Skeletal muscle cell (primary cell): Measurements from ENCODE around the gene CA10.

ENCODE experiments used
- DNase-seq: peaks from one replicate; pipeline ENCODE4 v3.0.0-alpha.2; 2010; ENCODE audit warnings: low read depth
- H3K4me3 ChIP-seq: 2 replicates; pipeline ENCODE4 v1.5.1; 2011; ENCODE audit warnings: low read depth, mild to moderate bottlenecking, control low read depth, low read length, moderate library complexity

Gene CA10

DNA sequence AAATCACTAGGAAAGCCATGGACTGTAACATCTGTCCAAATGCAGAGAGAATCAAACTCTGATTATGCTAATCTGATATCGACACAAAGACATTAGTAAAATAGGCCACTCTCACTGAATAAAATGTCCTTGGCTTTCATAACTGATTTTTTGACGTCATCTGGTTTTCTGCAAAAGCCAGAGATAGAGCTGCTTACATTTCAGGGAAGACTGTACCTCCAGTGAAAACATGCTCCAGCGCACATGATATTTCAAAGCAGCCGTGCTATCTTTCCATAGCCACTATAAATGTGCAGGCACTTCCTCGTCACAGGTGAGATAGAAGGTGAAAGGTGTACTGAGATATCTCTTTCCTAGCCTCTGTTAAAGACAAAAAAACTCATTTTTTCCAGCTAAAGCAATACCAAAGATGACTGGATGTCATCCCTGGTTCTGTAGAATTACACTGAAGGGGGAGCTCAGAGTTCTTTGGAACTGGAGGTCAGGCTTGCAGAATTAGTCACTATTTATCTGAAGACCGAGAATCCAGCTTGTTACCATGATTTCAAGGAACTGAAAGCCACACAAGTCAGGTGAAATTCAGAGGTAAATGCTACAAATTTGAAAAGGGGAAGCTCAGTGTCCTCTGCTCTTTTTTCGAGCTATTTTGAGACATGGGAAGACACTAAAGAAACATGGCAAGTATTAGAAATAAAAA lies 249.5 kb downstream of the CA10 start:
- H3K4me3 ChIP-seq = no peak overlapping the region
- no peak for DNase-seq

DNA sequence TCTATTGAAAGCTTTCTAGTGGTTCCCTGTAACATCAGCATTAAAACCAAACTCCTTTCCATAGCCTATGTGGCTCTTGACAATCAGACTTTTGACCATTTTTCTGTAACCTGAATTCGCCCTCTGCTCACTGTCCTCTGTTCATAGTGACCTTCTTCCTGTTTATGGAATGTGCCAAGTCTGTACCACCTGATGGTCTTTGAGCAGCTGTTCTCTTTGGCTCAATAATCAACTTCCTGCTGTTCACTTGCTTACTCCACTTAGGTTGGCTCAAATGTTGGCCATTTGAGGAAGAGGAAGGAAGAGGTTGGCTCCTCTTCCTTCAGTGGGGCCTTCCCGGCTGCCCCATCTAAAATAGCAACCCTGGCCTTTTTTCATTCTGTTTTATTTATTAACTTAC lies 251.5 kb downstream of the CA10 start:
- no peak overlapping the region for H3K4me3 ChIP-seq
- DNase-seq = no peak

DNA sequence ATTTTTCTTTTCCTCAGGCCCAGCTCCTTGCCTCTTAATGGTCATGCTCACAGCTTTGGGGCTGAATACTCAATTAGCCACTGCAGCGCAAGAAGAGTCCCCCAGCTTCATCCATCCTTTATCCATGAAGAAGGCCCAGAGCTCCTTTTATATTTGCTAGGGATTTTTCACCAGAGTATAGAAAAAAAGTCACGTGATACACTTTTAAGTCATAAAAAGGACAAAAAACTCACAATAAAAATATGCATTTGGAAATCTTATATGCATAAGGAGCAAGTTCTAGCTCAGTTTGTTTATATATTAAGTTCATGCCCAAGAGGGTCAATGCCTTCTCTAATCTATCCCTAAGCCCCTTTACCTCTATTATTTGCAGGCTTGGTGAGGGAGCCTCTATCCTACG lies 254.1 kb downstream of the CA10 start:
- no peak overlapping the region for H3K4me3 ChIP-seq
- DNase-seq = no peak

DNA sequence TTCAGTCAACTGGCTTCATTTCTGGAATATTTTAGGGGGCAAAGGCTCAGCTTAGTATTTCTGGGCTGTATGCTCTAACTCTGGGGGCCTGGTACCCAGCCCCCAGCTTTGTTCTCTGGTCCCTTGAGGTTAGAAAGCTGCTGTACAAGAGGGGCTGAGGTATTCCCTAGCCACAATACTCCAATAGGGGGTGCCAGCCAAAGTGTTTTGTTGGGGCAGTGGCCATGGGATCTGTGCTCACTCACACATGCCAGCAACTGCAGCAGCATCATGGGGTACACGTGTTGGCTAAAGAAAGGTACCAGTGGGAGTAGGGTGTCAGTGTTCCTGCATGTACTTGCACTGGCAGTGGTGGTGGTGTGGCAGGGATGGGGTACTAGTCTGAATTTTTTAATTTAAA lies 257.3 kb downstream of the CA10 start:
- no peak overlapping the region for H3K4me3 ChIP-seq
- DNase-seq = no peak

DNA sequence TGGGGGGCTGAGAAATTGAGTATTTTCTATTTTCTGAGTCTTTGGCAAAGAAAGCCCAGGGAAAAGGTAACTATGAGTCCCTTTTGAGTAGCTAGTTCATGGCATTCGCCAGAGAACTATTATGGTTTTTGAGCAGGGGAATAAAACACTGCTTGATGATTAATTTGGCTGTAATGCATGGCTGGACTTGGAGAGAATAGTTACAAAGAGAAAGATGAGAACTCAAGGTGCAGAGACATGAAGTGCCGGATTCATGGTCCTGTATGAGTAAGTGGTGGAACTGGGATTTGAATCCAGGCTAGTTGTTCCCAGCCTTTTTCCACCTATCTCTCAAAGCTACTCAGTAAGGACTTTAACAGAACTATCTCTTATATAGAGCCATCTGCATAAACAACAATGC lies 266.6 kb downstream of the CA10 start:
- no peak overlapping the region for H3K4me3 ChIP-seq
- no peak for DNase-seq

- DNase-seq = no peak
- no peak overlapping the region for H3K4me3 ChIP-seq
These were observed 267.8 kb downstream of the CA10 start for GRCh38 chr17:51890710-51891109.

DNA sequence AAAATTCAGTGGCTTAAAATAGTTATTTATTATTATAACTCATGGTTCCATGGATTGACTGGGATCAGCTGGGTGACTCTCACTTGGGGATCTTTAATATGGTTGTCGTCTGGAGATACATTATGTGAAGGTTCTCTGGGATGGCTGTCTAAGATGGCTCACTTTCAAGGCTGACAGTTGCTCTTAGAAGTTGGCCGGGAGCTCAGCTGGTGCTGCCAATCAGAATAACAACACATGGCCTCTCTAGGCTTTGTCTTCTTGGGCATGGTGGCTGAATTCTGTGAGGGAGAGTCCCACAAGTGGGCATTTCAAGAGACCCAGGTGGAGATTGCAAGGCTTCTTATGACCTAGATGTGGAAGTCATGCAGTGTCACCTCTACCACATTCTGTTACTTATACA lies 269.7 kb downstream of the CA10 start:
- no peak for DNase-seq
- H3K4me3 ChIP-seq = no peak overlapping the region

DNA sequence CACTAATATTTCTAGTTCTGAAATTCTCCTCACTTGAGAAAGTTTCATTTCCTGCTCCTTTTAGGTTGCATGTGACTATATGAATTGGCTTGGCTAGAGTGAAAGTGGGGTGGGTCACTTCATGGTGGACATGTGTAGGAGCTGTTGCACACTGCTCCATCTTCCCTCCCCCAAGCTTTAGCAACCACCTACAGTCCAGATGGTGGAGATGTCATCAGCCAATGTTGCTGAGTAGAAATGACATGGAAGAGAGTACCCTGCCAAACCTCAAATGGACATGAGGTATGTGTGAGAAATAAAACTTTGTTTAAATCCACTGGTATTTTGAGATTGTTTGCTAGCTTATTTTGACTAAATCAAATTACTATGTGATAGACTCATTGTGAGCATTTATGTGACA lies 281.5 kb downstream of the CA10 start:
- no peak overlapping the region for H3K4me3 ChIP-seq
- DNase-seq = no peak

DNA sequence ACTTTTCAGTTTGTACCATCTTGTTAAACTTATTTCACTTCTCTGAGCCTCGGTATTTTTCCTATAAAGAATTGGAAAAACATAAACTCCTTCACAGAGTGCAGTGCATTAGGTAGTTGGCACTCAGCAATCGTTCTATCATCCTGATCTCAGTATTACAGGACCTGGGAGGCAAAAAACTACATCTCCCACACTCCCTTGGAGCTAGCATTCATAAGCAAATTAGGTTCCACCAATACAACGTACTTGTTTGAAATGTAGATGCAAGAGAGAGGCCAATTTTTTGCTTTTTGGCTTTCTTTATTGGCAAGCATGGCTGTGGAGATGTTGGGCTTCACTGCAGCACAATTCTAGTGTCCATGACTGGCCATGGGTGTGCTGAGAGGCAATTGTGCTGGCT lies 285.2 kb downstream of the CA10 start:
- no peak overlapping the region for H3K4me3 ChIP-seq
- no peak for DNase-seq

DNA sequence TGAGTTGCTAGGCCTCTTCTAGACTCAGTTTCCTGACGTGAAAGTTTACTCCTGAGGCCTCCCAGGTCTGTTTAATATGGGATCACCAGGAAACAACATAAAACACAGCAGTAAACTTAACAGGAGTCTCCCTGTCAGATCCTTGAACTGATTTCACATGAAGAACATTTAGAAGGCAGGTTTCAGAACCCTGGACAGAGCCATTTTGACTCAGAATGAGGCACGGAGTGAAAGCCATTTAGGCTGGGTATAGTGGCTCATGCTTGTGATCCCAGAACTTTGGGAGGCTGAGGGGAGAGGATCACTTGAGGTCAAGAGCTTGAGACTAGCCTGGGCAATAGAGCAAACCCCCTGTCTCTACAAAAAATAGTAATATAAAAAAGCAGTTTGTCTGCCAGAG lies 289.1 kb downstream of the CA10 start:
- no peak overlapping the region for H3K4me3 ChIP-seq
- DNase-seq = no peak

- H3K4me3 ChIP-seq = no peak overlapping the region
- no peak for DNase-seq
These were observed 297.5 kb downstream of the CA10 start for GRCh38 chr17:51860954-51861561.

GRCh38 chr17:51857052-51857597 lies 301.4 kb downstream of the CA10 start:
- no peak overlapping the region for H3K4me3 ChIP-seq

GRCh38 chr17:51855806-51856205 lies 302.7 kb downstream of the CA10 start:
- H3K4me3 ChIP-seq = no peak overlapping the region
- DNase-seq = no peak

More at GRCh38 chr17:51857052-51857597, 301.4 kb downstream of the CA10 start:
- DNase-seq = no peak

DNA sequence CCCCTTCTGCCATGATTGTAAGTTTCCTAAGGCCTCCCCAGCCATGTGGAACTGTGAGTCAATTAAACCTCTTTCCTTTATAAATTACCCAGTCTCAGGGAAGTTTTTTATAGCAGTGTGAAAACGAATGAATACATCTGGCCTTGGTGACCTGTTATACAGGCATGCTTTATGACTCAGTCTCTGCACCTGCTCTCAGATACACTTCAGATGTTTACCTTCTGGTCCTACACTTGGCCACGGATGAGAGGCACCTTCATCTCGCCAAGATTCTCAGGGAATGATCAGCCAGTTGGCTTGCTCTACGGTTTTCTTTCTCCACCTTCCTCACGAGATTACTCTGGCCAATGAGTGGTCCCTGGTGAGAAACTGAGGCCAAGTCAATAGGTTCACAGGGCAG lies 304.7 kb downstream of the CA10 start:
- no peak overlapping the region for H3K4me3 ChIP-seq
- DNase-seq = no peak

GRCh38 chr17:51852603-51853002 lies 305.9 kb downstream of the CA10 start:
- no peak overlapping the region for H3K4me3 ChIP-seq
- DNase-seq = no peak

DNA sequence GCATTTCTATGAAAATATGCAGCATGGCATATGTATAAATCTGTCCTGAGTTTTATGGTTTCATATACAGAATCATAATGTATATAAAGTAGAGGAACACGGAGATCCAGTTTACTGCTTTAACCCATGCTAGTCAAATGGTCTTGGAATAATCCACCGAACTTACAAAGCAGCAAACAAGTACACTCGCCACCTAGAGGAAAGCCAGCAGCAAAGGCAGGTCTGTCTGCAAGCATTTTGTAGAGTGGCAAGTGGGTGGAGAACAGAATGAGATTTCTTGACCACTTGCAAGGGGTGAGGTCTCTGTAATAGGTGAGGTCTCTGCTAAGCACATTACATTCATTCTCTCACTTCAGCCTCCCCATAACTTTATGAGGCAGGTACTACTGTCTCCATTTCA lies 308.3 kb downstream of the CA10 start:
- H3K4me3 ChIP-seq = no peak overlapping the region
- no peak for DNase-seq

DNA sequence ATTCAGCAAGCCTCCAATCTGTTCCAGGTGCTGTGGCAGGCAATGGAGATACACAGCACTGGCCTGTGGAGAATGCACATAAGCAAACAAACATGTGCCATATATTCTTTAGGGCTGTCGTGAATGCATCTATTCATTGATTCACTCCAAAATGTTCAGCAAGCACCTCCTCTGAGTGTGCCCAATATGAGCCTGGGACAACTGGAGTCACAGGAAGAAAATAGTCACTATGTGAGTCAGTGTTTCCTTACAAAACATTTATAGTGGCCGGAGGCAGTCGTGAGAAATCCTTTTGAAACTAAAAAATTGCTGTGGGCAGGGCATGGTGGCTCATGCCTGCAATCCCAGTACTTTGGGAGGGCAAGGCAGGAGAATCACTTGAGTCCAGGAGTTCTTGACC lies 310.1 kb downstream of the CA10 start:
- no peak overlapping the region for H3K4me3 ChIP-seq
- no peak for DNase-seq

- no peak overlapping the region for H3K4me3 ChIP-seq
- no peak for DNase-seq
These were observed 311.9 kb downstream of the CA10 start for GRCh38 chr17:51846566-51846965.

- no peak overlapping the region for H3K4me3 ChIP-seq
- no peak for DNase-seq
These were observed 312.7 kb downstream of the CA10 start for GRCh38 chr17:51845776-51846175.

GRCh38 chr17:51842763-51843162 lies 315.8 kb downstream of the CA10 start:
- H3K4me3 ChIP-seq = no peak overlapping the region
- no peak for DNase-seq

DNA sequence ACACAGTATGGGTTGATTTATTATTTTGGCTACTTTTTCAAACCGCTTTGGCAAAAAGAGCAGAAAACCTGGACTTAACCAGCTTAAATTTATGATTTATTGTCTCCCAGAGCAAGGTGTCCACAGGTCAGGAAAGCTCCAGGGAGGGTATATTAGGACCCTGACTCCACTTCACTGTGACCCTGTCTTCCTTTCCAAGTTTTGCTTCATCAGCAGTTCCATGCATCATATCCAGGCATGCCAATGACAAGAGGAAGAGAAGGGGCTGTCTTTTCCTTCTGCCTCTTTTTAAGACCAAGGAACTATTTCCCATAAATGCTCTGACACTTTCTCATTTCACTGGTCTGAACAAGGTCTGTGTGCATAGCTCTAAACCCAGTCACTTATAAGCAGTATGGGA lies 316.8 kb downstream of the CA10 start:
- no peak for DNase-seq
- H3K4me3 ChIP-seq = no peak overlapping the region
